Activated CD8-positive, alpha-beta T cell treated with anti-CD3 and anti-CD28 coated beads, Interleukin-2, amount 10 ng/mL, durations not matched to agents 7 days and 5 days (primary cell): ENCODE results near the gene SBF2. TPM values are rescaled to one million over a fixed set of nuclear protein-coding genes. Genes with fewer than 3 reads are reported as not detected.
"Not testable (repeated sequence)": the region's sequence is repeated elsewhere in the genome, so short reads cannot be mapped to it uniquely, and the experiment has no call there.

Source experiments
- ATAC-seq: fragments of 150-1000 bp; cut with Tn5 transposase; one replicate; pipeline ENCODE4 v1.10.0; 2021; ENCODE audit warnings: moderate library complexity
- CTCF ChIA-PET: fragments of 350-600 bp; sonication (Branson Sonifier 250); formaldehyde crosslinking; loops from one replicate; lab custom pipeline; 2021; ENCODE audit warnings: antibody characterized with exemption; lab: Charles Lee
- POLR2A ChIA-PET: fragments of 350-600 bp; sonication (Branson Sonifier 250); formaldehyde crosslinking; loops from one replicate; lab custom pipeline; 2021; ENCODE audit warnings: antibody characterized with exemption; lab: Charles Lee
- DNase-seq: peaks from one replicate; pipeline ENCODE4 v3.0.0-alpha.2; 2020
- H3K27ac Mint-ChIP-seq: one replicate; pipeline ENCODE4 v1.8.0; 2021; ENCODE audit warnings: mild to moderate bottlenecking, mixed read lengths
- H3K27me3 Mint-ChIP-seq: one replicate; pipeline ENCODE4 v1.8.0; 2021; ENCODE audit warnings: low read depth, mixed read lengths
- H3K36me3 Mint-ChIP-seq: one replicate; pipeline ENCODE4 v1.8.0; 2021; ENCODE audit warnings: low read depth, mixed read lengths
- H3K4me1 Mint-ChIP-seq: one replicate; pipeline ENCODE4 v1.8.0; 2021; ENCODE audit warnings: low read depth, mixed read lengths
- H3K4me3 Mint-ChIP-seq: one replicate; pipeline ENCODE4 v1.8.0; 2021; ENCODE audit warnings: mild to moderate bottlenecking, mixed read lengths
- H3K9me3 Mint-ChIP-seq: one replicate; pipeline ENCODE4 v1.8.0; 2022; ENCODE audit warnings: mixed read lengths; ENCODE audit not compliant: insufficient read depth
- total RNA-seq, 2 experiments: library from RNA; stranded (reverse); gene quantifications; one replicate each; pipeline ENCODE4 v1.2.3, GENCODE V29; 2021

The SBF2 gene
- total RNA-seq, 2 experiments from 2014 or later = 5.1 to 5.9 TPM

- DNase-seq = no peak
- Mint-ChIP-seq H3K27ac (no peak overlapping the region), H3K4me1 (no peaks in the 10 kb centered on the region), H3K36me3 (no peaks in the 10 kb centered on the region), H3K9me3 (no peaks in the 10 kb centered on the region), H3K4me3 (no peak overlapping the region), H3K27me3 (no peaks in the 10 kb centered on the region)
- no peak for ATAC-seq
- ChIA-PET POLR2A (no interaction called here), CTCF (no interaction called here)
Observed at GRCh38 chr11:10247011-10247410, 47.0 kb downstream of the SBF2 start.

- Mint-ChIP-seq H3K9me3 (no peaks in the 10 kb centered on the region), H3K27me3 (no peaks in the 10 kb centered on the region), H3K27ac (no peak overlapping the region), H3K4me3 (no peak overlapping the region), H3K36me3 (no peaks in the 10 kb centered on the region), H3K4me1 (no peaks in the 10 kb centered on the region)
- CTCF ChIA-PET = no interaction called here
- POLR2A ChIA-PET = no interaction called here
- ATAC-seq (no peak), DNase-seq (no peak)
Observed at GRCh38 chr11:10243896-10244575, 50.0 kb downstream of the SBF2 start.

DNA sequence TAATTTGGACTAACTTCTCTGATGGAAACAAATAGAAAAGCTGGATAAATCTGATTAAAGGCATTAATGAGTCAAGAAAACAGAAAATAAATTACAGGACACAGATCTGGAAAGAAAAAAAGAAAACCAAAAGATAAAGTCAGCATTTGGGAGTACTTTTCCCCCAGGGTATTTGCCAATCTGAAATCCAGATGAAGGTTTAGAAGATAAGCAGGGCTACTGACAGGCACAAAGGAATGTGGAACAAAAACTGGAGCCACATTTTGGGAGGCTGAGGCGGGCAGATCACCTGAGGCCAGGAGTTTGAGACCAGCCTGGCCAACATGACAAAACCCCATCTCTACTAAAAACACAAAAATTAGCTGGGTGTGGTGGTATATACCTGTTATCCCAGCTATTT lies 57.2 kb downstream of the SBF2 start:
- no peaks in the 10 kb centered on the region for H3K9me3 Mint-ChIP-seq
- DNase-seq (no peak), ATAC-seq (no peak)
- H3K4me1 Mint-ChIP-seq = no peaks in the 10 kb centered on the region
- CTCF ChIA-PET = no interaction called here
- no peak overlapping the region for H3K4me3 Mint-ChIP-seq
- H3K36me3 Mint-ChIP-seq = peaks cover 2% of the 10 kb centered on the region
- POLR2A ChIA-PET = no interaction called here
- no peaks in the 10 kb centered on the region for H3K27me3 Mint-ChIP-seq
- no peak overlapping the region for H3K27ac Mint-ChIP-seq

DNA sequence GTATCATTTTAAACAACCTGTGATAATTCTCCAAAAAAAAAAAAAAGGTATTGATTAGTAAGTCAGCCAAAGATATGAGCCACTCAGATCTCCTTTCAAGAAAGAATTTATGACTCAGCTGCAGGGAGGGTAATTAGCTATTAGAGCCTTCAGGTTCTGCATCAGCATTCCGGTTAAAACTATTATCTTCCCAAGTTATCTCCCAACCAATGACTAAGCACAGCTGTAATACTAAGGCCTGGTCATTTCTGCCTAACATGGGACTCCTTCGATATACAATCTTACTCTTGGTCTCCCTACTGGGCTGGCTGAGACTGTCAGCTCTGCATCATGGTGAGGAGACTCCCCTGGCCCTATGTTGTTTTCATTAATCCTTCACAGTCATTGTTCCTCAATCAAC lies 60.4 kb downstream of the SBF2 start:
- H3K36me3 Mint-ChIP-seq = peaks cover 2% of the 10 kb centered on the region
- DNase-seq (no peak), ATAC-seq (no peak)
- ChIA-PET POLR2A (interaction anchor here (0.6 kb wide), 1 partner anchor 504 kb away, joined by 3 read pairs; no protein-coding TSS in a partner anchor), CTCF (interaction anchor here (0.7 kb wide), 1 partner anchor 14 kb away, joined by 3 read pairs; no protein-coding TSS in a partner anchor)
- H3K9me3 Mint-ChIP-seq = no peaks in the 10 kb centered on the region
- H3K27me3 Mint-ChIP-seq = no peaks in the 10 kb centered on the region
- no peak overlapping the region for H3K27ac Mint-ChIP-seq
- H3K4me3 Mint-ChIP-seq = no peak overlapping the region
- H3K4me1 Mint-ChIP-seq = no peaks in the 10 kb centered on the region

- Mint-ChIP-seq H3K36me3 (peaks cover 2% of the 10 kb centered on the region), H3K27me3 (no peaks in the 10 kb centered on the region), H3K4me3 (no peak overlapping the region), H3K4me1 (no peaks in the 10 kb centered on the region), H3K9me3 (no peaks in the 10 kb centered on the region), H3K27ac (no peak overlapping the region)
- ATAC-seq (no peak), DNase-seq (no peak)
- ChIA-PET POLR2A (no interaction called here), CTCF (no interaction called here)
Observed at GRCh38 chr11:10232756-10233155, 61.3 kb downstream of the SBF2 start.

DNA sequence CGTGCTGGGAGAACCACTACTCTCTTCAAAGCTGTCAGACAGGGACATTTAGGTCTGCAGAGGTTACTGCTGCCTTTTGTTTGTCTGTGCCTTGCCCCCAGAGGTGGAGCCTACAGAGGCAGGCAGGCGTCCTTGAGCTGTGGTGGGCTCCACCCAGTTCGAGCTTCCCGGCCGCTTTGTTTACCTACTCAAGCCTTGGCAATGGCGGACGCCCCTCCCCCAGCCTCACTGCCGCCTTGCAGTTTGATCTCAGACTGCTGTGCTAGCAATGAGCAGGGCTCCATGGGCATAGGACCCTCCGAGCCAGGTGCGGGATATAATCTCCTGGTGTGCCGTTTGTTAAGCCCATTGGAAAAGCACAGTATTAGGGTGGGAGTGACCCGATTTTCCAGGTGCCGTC lies 62.2 kb downstream of the SBF2 start:
- CTCF ChIA-PET, ATAC-seq, H3K36me3 Mint-ChIP-seq, H3K9me3 Mint-ChIP-seq, H3K27me3 Mint-ChIP-seq, H3K4me3 Mint-ChIP-seq, H3K4me1 Mint-ChIP-seq, DNase-seq, POLR2A ChIA-PET, H3K27ac Mint-ChIP-seq: not testable (repeated sequence)

DNA sequence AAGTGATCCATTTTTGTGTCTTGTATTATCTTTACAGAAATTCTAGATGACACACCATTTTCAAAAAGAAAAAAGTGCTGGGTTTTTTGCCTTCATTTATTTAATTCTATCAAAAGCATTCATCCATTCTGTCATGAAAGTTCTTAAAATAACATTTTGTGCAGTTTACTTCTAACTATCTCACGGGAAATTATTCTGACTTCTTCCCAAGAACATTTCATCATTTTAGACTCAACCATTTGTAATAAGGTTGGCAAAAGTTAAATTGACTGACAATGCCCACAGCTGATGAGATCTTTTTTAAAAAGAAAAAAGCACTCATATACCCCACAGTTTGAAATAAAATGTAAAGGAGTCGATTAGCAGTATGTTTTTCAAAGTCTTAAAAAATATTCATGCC lies 68.5 kb downstream of the SBF2 start:
- H3K4me1 Mint-ChIP-seq = no peaks in the 10 kb centered on the region
- ChIA-PET CTCF (interaction anchor here (0.7 kb wide), 1 partner anchor 13 kb away, joined by 3 read pairs; no protein-coding TSS in a partner anchor), POLR2A (no interaction called here)
- no peaks in the 10 kb centered on the region for H3K9me3 Mint-ChIP-seq
- H3K27ac Mint-ChIP-seq = no peak overlapping the region
- DNase-seq (no peak), ATAC-seq (no peak)
- no peaks in the 10 kb centered on the region for H3K27me3 Mint-ChIP-seq
- H3K36me3 Mint-ChIP-seq = no peaks in the 10 kb centered on the region
- H3K4me3 Mint-ChIP-seq = no peak overlapping the region

GRCh38 chr11:10222399-10222798 lies 71.6 kb downstream of the SBF2 start:
- ChIA-PET POLR2A (no interaction called here), CTCF (interaction anchor here (1.7 kb wide), 1 partner anchor 13 kb away, joined by 5 read pairs; no protein-coding TSS in a partner anchor)
- Mint-ChIP-seq H3K27me3 (no peaks in the 10 kb centered on the region), H3K27ac (no peak overlapping the region), H3K4me3 (no peak overlapping the region), H3K36me3 (no peaks in the 10 kb centered on the region), H3K4me1 (no peaks in the 10 kb centered on the region), H3K9me3 (no peaks in the 10 kb centered on the region)
- DNase-seq (no peak), ATAC-seq (no peak)

- ATAC-seq = no peak
- Mint-ChIP-seq H3K27ac (no peak overlapping the region), H3K9me3 (no peaks in the 10 kb centered on the region), H3K4me1 (no peaks in the 10 kb centered on the region), H3K27me3 (no peaks in the 10 kb centered on the region), H3K4me3 (no peak overlapping the region), H3K36me3 (no peaks in the 10 kb centered on the region)
- ChIA-PET POLR2A (no interaction called here), CTCF (interaction anchor here (0.8 kb wide), 1 partner anchor 14 kb away, joined by 4 read pairs; no protein-coding TSS in a partner anchor)
- no peak for DNase-seq
Observed at GRCh38 chr11:10221342-10221741, 72.7 kb downstream of the SBF2 start.

DNA sequence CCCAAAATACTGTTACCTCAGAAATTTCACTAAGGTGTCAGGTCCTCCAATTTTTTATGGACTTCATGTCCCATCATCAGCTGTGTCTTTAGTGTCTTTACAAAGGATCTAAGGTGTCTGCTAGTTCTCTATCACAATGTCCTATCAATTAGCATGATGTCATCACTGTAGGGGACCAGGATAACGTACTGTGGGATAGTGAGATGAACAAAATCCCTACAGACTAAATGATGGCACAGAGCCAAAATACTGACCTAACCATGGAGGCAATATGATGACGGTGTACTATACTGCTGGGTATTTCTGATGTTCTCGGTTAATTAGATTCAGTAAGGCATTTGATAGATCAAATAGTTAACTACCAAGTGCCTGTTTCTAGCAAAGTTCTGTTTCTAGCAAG lies 82.5 kb downstream of the SBF2 start:
- H3K36me3 Mint-ChIP-seq = no peaks in the 10 kb centered on the region
- CTCF ChIA-PET = interaction anchor here (1.2 to 1.3 kb wide), 3 partner anchors 96 to 114 kb away, joined by 3 to 5 read pairs (median 3); no protein-coding TSS in a partner anchor
- DNase-seq = no peak

GRCh38 chr11:10209326-10209725 lies 84.7 kb downstream of the SBF2 start:
- ChIA-PET POLR2A (no interaction called here), CTCF (interaction anchor here (1.0 to 3.7 kb wide), 4 partner anchors 8 to 105 kb away, joined by 3 to 85 read pairs (median 4); no protein-coding TSS in a partner anchor)
- Mint-ChIP-seq H3K4me3 (no peak overlapping the region), H3K27ac (no peak overlapping the region), H3K36me3 (no peaks in the 10 kb centered on the region), H3K9me3 (no peaks in the 10 kb centered on the region), H3K27me3 (peaks cover 17% of the 10 kb centered on the region), H3K4me1 (no peaks in the 10 kb centered on the region)
- DNase-seq = no peak
- no peak for ATAC-seq

More for the DNA sequence above, 82.5 kb downstream of the SBF2 start:
- no peaks in the 10 kb centered on the region for H3K4me1 Mint-ChIP-seq
- no peaks in the 10 kb centered on the region for H3K9me3 Mint-ChIP-seq
- peaks cover 15% of the 10 kb centered on the region for H3K27me3 Mint-ChIP-seq
- no peak overlapping the region for H3K4me3 Mint-ChIP-seq
- no peak for ATAC-seq
- POLR2A ChIA-PET = no interaction called here
- no peak overlapping the region for H3K27ac Mint-ChIP-seq

- peaks cover 17% of the 10 kb centered on the region for H3K27me3 Mint-ChIP-seq
- ATAC-seq = peak; percentile 70
- POLR2A ChIA-PET = no interaction called here
- CTCF ChIA-PET = interaction anchor here (0.7 to 3.7 kb wide), 29 partner anchors 8 to 219 kb away, joined by 3 to 85 read pairs (median 4); partner anchors contain the start of gene ADM
- no peak overlapping the region for H3K4me3 Mint-ChIP-seq
- H3K9me3 Mint-ChIP-seq = peaks cover 7% of the 10 kb centered on the region
- no peak overlapping the region for H3K27ac Mint-ChIP-seq
- H3K4me1 Mint-ChIP-seq = no peaks in the 10 kb centered on the region
- H3K36me3 Mint-ChIP-seq = no peaks in the 10 kb centered on the region
- DNase-seq = no peak
Observed at GRCh38 chr11:10208131-10208575, 85.9 kb downstream of the SBF2 start.
